Measurements from ENCODE around the gene MVD. TPM values are rescaled to one million over a fixed set of nuclear protein-coding genes. Genes with fewer than 3 reads are reported as not detected.

MVD gene
- total and polyA plus RNA-seq, 2 experiments from 2014 or later: 95.3 to 149 TPM

- no peak for DNase-seq (ENCODE audit: low spot score)
- no peak overlapping the region for H3K27ac ChIP-seq (ENCODE audit: low read depth)
- no peak for ATAC-seq
- H3K9me2 ChIP-seq (ENCODE audit: insufficient read depth): no peaks in the 10 kb centered on the region
- 0 out of 2 replicates have a peak, but pooled peaks cover 5% of the 10 kb centered on the region for H4K20me1 ChIP-seq (replicated peaks; ENCODE audit: insufficient read depth)
- H3K4me3 Mint-ChIP-seq: no peak overlapping the region
- H3K36me3 ChIP-seq (ENCODE audit: insufficient read depth): peaks cover 13% of the 10 kb centered on the region; the same call in 1 of the 2 replicates
- H3K4me1 Mint-ChIP-seq: peaks cover 25% of the 10 kb centered on the region
- H3K4me3 ChIP-seq: no peak overlapping the region
- H3K36me3 Mint-ChIP-seq (ENCODE audit: low read depth): peaks cover 45% of the 10 kb centered on the region
- TF ChIP-seq REST (IDR thresholded peaks at IDR 0.05; ENCODE audit: unreplicated experiment) (no peak), EZH2 (IDR thresholded peaks at IDR 0.05; ENCODE audit: low read depth, unreplicated experiment) (no peak), CREB1 (CRISPR knock-in tag; IDR thresholded peaks at IDR 0.05; ENCODE audit: low read depth) (no peak)
- no peak overlapping the region for H3K27ac Mint-ChIP-seq
- no peaks in the 10 kb centered on the region for H3K79me2 ChIP-seq (replicated peaks; ENCODE audit: insufficient read depth)
- no peaks in the 10 kb centered on the region for H3K9me3 Mint-ChIP-seq
- H2AFZ ChIP-seq: no peak overlapping the region
- peaks cover 10% of the 10 kb centered on the region; the same call in 1 of the 2 replicates for H3K4me1 ChIP-seq (ENCODE audit: insufficient read depth)
- no peaks in the 10 kb centered on the region; the same call in 1 of the 2 replicates for H3K27me3 ChIP-seq (ENCODE audit: insufficient read depth)
- H3K4me2 ChIP-seq: no peak overlapping the region
- H3K27me3 Mint-ChIP-seq (ENCODE audit: insufficient read depth, low read depth, poor library complexity): peaks cover 12% of the 10 kb centered on the region
- H3F3A ChIP-seq (replicated peaks; ENCODE audit: low read depth): peaks cover 9% of the 10 kb centered on the region; the same call in 1 of the 2 replicates
These were observed 31.9 kb downstream of the MVD start for GRCh38 chr16:88630941-88631340.

- Mint-ChIP-seq H3K27me3 (ENCODE audit: insufficient read depth, low read depth, poor library complexity) (peaks cover 9% of the 10 kb centered on the region), H3K27ac (no peak overlapping the region), H3K9me3 (no peaks in the 10 kb centered on the region), H3K36me3 (ENCODE audit: low read depth) (peaks cover 45% of the 10 kb centered on the region), H3K4me3 (no peak overlapping the region), H3K4me1 (peaks cover 24% of the 10 kb centered on the region)
- Histone ChIP-seq H3K36me3 (ENCODE audit: insufficient read depth) (peaks cover 13% of the 10 kb centered on the region; the same call in 1 of the 2 replicates), H3F3A (replicated peaks; ENCODE audit: low read depth) (peaks cover 8% of the 10 kb centered on the region; the same call in 1 of the 2 replicates), H2AFZ (no peak overlapping the region), H3K27ac (ENCODE audit: low read depth) (peak overlapping the region; percentile 45; the same call in 1 of the 2 replicates), H3K79me2 (replicated peaks; ENCODE audit: insufficient read depth) (no peaks in the 10 kb centered on the region), H3K27me3 (ENCODE audit: insufficient read depth) (no peaks in the 10 kb centered on the region), H3K9me2 (ENCODE audit: insufficient read depth) (no peaks in the 10 kb centered on the region), H3K4me2 (no peak overlapping the region), H3K4me1 (ENCODE audit: insufficient read depth) (peaks cover 10% of the 10 kb centered on the region; the same call in 1 of the 2 replicates), H3K4me3 (no peak overlapping the region), H4K20me1 (replicated peaks; ENCODE audit: insufficient read depth) (0 out of 2 replicates have a peak, but pooled peaks cover 5% of the 10 kb centered on the region)
- DNase-seq (ENCODE audit: low spot score) (no peak), ATAC-seq (no peak)
- TF ChIP-seq STAT1 (IDR thresholded peaks at IDR 0.05; ENCODE audit: unreplicated experiment) (no peak), JUNB (IDR thresholded peaks at IDR 0.05; ENCODE audit: unreplicated experiment) (no peak), ZNF462 (CRISPR knock-in tag; IDR thresholded peaks at IDR 0.05) (no peak), EZH2phosphoT487 (IDR thresholded peaks at IDR 0.05; ENCODE audit: unreplicated experiment) (no peak), ZNF114 (CRISPR knock-in tag; IDR thresholded peaks at IDR 0.05) (no peak), CTCF (conservative IDR thresholded peaks at IDR 0.05; ENCODE audit: low read depth in 2 of 2) (no peak)
These were observed 32.5 kb downstream of the MVD start for GRCh38 chr16:88630433-88630832.

All from GM23338 (cell line).